Measurements from ENCODE around the gene EFS. TPM values are rescaled to one million over a fixed set of nuclear protein-coding genes. Genes with fewer than 3 reads are reported as not detected.

EFS gene
- total RNA-seq, 1 experiment from 2014 or later: 0.14 TPM

GRCh38 chr14:23406244-23406643 is 41.3 kb upstream of the EFS start:
- no TSS peak for BruUV-seq (replicated peaks)
- Mint-ChIP-seq H3K36me3 (ENCODE audit: insufficient read depth, unreplicated experiment) (no peaks in the 10 kb centered on the region), H3K27ac (ENCODE audit: unreplicated experiment) (no peak overlapping the region), H3K4me1 (ENCODE audit: low read depth, unreplicated experiment) (no peaks in the 10 kb centered on the region), H3K27me3 (ENCODE audit: insufficient read depth, unreplicated experiment) (peaks cover 28% of the 10 kb centered on the region), H3K4me3 (ENCODE audit: unreplicated experiment) (no peak overlapping the region), H3K9me3 (ENCODE audit: unreplicated experiment) (no peaks in the 10 kb centered on the region)
- H3K4me1 ChIP-seq: no peaks in the 10 kb centered on the region
- intact Hi-C loops (cut with micrococcal nuclease; ENCODE audit: unreplicated experiment): no loop called here
- H3K27me3 ChIP-seq (replicated peaks; ENCODE audit: control insufficient read depth, insufficient read depth, low read length): no peaks in the 10 kb centered on the region; the same call in 1 of the 2 replicates
- no peaks in the 10 kb centered on the region for H3K9me3 ChIP-seq
- POLR2A ChIA-PET: no interaction called here
- no peak for TF ChIP-seq CTCF (IDR thresholded peaks at IDR 0.05; ENCODE audit: insufficient read depth in 1 of 2, low read depth in 1 of 2, low read length in 1 of 2, severe bottlenecking in 1 of 2, unreplicated experiment in 1 of 2)
- H3K4me3 ChIP-seq (ENCODE audit: low read depth, low read length): no peak overlapping the region
- H3K36me3 ChIP-seq (ENCODE audit: control insufficient read depth, insufficient read depth, low read length): no peaks in the 10 kb centered on the region
- DNase-seq: no peak
- CTCF ChIA-PET: interaction anchor here (0.6 kb wide), 1 partner anchor 121 kb away, joined by 5 read pairs; no protein-coding TSS in a partner anchor

GRCh38 chr14:23405516-23406025 is 40.6 kb upstream of the EFS start:
- no TSS peak for BruUV-seq (replicated peaks)
- no peak overlapping the region for H3K27ac Mint-ChIP-seq (ENCODE audit: unreplicated experiment)
- POLR2A ChIA-PET: no interaction called here
- no peak for TF ChIP-seq CTCF (IDR thresholded peaks at IDR 0.05; ENCODE audit: insufficient read depth in 1 of 2, low read depth in 1 of 2, low read length in 1 of 2, severe bottlenecking in 1 of 2, unreplicated experiment in 1 of 2)
- H3K9me3 Mint-ChIP-seq (ENCODE audit: unreplicated experiment): no peaks in the 10 kb centered on the region
- CTCF ChIA-PET: no interaction called here
- H3K27me3 ChIP-seq (replicated peaks; ENCODE audit: control insufficient read depth, insufficient read depth, low read length): no peaks in the 10 kb centered on the region; the same call in 1 of the 2 replicates
- no peak for DNase-seq
- intact Hi-C loops (cut with micrococcal nuclease; ENCODE audit: unreplicated experiment): no loop called here
- no peaks in the 10 kb centered on the region for H3K36me3 ChIP-seq (ENCODE audit: control insufficient read depth, insufficient read depth, low read length)
- H3K9me3 ChIP-seq: no peaks in the 10 kb centered on the region
- H3K36me3 Mint-ChIP-seq (ENCODE audit: insufficient read depth, unreplicated experiment): no peaks in the 10 kb centered on the region
- peaks cover 28% of the 10 kb centered on the region for H3K27me3 Mint-ChIP-seq (ENCODE audit: insufficient read depth, unreplicated experiment)
- H3K4me1 ChIP-seq: no peaks in the 10 kb centered on the region
- H3K4me3 ChIP-seq (ENCODE audit: low read depth, low read length): no peak overlapping the region
- no peak overlapping the region for H3K4me3 Mint-ChIP-seq (ENCODE audit: unreplicated experiment)
- H3K4me1 Mint-ChIP-seq (ENCODE audit: low read depth, unreplicated experiment): no peaks in the 10 kb centered on the region

GRCh38 chr14:23405096-23405495 is 40.1 kb upstream of the EFS start:
- TF ChIP-seq CTCF (IDR thresholded peaks at IDR 0.05; ENCODE audit: insufficient read depth in 1 of 2, low read depth in 1 of 2, low read length in 1 of 2, severe bottlenecking in 1 of 2, unreplicated experiment in 1 of 2): no peak
- DNase-seq: no peak
- H3K36me3 Mint-ChIP-seq (ENCODE audit: insufficient read depth, unreplicated experiment): no peaks in the 10 kb centered on the region
- no peak overlapping the region for H3K4me3 ChIP-seq (ENCODE audit: low read depth, low read length)
- no peak overlapping the region for H3K27ac Mint-ChIP-seq (ENCODE audit: unreplicated experiment)
- no peaks in the 10 kb centered on the region for H3K9me3 ChIP-seq
- no peaks in the 10 kb centered on the region for H3K9me3 Mint-ChIP-seq (ENCODE audit: unreplicated experiment)
- ChIA-PET CTCF (no interaction called here), POLR2A (no interaction called here)
- peaks cover 28% of the 10 kb centered on the region for H3K27me3 Mint-ChIP-seq (ENCODE audit: insufficient read depth, unreplicated experiment)
- BruUV-seq (replicated peaks): no TSS peak
- no peaks in the 10 kb centered on the region for H3K4me1 ChIP-seq
- intact Hi-C loops (cut with micrococcal nuclease; ENCODE audit: unreplicated experiment): no loop called here
- H3K36me3 ChIP-seq (ENCODE audit: control insufficient read depth, insufficient read depth, low read length): no peaks in the 10 kb centered on the region
- H3K27me3 ChIP-seq (replicated peaks; ENCODE audit: control insufficient read depth, insufficient read depth, low read length): no peaks in the 10 kb centered on the region; the same call in 1 of the 2 replicates
- no peaks in the 10 kb centered on the region for H3K4me1 Mint-ChIP-seq (ENCODE audit: low read depth, unreplicated experiment)
- no peak overlapping the region for H3K4me3 Mint-ChIP-seq (ENCODE audit: unreplicated experiment)
